Embryonic facial prominence (tissue), 1 donor: ENCODE data around the gene U2AF2.

Experiments
- DNase-seq: peaks from one replicate; pipeline ENCODE4 v3.0.0-alpha.2; 2016; ENCODE audit errors: extremely low spot score

U2AF2 gene

DNA sequence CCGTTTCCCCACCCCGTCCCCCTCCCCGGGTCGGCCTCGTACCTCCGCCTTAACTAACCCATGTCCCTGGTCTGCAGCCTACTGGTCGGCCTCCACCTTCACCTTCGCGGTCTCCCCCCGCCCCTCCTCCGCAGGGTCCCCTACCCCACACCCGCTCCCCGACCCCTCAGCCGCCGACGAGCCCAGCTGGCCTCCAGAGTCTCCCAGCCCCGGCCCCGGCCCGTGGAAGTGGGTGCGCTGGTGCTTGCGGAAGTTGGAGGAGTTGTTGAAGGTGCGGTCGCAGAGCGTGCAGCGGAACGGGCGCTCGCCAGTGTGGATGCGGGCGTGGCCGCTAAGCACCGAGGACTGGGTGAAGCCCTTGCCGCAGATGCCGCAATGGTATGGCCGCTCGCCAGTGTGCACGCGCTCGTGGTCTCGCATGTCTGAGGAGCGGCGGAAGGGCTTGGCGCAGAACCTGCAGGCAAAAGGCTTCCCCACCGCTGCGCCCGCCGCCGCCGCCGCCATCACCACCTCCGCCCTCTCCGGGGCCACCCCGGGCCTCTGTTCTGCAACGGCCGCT lies 33.1 kb upstream of the U2AF2 start:
- DNase-seq = no peak

DNA sequence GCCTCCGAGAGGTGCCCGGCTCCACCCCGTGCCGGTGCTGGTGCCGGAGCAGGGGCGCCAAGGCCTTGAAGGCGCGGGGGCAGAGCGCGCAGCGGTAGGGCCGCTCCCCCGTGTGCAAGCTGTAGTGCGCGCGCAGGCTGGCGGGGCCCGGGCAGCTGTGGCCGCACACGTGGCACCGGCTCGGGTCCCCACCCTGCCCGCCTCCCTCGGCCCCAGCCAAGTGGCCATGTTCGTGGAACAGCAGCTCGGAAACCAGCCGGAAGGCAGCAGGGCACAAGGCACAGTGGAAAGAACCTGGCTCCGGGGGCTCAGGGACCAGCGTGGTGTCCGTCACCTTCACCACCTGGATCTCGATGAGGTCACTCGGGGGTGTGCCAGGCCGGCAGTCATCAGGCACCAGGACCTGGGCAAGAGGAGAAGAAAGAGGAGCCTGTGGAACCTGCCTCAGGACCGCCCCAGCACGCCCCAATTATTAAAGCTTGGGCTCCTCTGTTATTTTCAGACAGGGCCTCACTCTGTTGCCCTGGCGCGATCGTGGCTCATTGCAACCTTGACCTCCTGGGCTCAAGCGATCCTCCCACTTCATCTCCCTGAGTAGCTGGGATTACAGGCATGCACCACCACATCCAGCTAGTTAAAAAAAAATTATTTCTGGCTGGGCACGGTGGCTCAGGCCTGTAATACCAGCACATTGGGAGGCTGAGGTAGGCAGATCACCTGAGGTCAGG lies 32.4 kb upstream of the U2AF2 start:
- DNase-seq = no peak

DNA sequence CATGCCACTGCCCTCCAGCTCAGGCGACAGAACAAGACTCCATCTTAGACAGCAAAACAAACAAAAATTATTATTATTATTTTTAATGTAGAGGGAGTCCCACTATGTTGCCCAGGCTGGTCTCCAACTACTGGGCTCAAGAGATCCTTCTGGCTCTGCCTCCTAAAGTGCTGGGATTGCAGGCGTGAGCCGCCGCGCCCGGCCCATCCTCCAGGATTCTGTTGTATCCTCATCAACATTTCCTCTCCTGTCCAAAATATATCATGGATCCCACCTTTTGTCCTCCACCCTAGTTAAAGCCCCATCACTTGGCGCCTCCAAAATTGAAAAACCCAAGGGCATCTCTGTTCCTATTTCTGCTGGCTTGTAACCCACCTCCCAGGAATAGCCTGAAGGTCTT lies 31.7 kb upstream of the U2AF2 start:
- DNase-seq = no peak

DNA sequence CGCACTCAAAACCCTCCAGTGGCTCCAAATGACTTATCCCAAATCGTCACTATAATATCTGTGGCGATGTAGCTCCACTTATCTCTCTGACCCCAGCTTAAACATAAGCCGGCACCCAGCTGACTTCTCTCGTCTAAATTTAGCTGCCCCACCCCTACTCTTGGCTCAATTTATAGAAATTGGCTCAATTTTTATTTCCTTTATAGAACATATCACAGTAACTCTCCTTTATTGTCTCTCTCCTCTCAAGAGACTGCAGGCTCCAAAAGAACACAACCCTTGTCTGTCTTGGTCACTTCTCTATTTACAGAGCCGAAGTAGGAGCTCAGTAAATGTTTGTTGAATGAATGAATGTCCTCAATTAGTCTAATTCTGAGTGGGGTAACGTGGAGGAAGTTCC lies 31.3 kb upstream of the U2AF2 start:
- no peak for DNase-seq

DNA sequence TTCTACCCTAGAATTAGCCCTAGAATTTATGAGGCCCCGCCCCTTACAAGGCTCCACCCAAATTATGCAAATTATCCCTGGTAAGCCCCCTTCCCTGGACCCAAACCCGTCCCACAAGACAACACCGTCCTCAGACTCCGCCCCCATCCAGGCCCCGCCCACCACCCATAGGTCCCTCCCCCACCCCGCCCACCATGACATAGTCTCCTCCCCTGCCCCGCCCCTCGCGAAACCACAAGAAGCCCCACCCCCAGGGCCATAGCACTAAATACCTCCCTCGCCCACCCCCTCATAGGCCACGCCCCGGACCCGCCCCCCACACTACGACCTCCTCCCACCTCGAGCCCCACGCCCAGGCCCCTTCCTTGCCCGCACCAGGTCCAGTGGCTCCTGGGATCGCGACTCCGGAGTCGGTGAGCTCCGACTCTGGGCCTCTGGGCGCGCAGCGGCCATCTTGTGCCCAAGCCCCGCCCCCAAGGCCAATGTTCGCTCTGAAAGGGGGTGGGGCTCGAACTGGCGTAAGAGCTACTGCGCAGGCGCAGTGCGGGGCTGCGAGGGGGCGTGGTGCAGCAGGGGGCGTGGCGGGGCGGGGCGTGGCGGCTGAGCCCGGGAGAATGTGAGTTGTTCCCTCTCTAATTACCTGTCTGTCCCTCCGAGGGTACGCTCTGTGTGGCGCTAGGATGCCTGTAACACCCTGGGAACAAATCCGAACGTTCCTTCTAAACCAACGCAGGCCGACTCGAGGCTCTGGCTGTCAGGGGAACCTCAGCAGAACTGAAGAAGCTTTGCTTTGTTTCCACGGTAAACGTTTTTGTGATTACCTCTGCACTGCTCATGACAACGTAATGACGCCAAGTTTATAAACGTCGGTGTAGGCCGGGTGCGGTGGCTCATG lies 30.5 kb upstream of the U2AF2 start, which contains the start of gene ZNF784:
ZNF784 (minus strand) TSS at position 458 of the 895 bp plus-strand sequence; CDS start at position 453, 5 bp downstream.
- peak; percentile 91 for DNase-seq

DNA sequence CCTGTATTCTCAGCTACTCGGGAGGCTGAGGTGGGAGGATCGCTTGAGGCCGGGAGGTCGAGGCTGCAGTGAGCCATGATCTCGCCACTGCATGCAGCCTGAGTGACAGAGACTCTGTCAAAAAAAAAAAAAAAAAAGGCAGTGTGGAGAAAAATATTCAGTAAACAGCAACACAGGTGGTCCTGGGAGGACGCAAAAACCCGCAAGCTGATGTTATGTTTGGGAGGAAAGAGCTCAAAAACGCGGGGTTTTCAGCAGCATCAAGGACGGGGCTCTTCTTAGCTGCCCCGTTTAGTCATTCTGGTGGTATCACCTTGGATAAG lies 29.9 kb upstream of the U2AF2 start:
- DNase-seq = no peak

DNA sequence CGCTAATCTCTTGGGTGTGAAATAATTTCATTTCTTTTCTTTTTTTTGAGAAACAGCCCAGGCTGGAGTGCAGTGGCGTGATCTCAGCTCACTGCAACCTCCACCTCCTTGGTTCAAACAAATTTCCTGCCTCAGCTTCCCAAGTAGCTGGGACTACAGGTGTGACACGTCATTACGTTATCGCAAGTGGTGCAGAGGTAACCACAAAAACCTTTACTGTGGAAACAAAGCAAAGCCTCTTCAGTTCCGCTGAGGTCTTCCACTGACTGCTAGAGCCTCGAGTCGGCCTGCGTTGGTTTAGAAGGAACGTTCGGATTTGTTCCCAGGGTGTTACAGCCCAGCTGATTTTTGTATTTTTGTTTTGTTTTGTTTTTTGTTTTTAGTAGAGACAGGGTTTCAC lies 28.5 kb upstream of the U2AF2 start:
- no peak for DNase-seq

DNA sequence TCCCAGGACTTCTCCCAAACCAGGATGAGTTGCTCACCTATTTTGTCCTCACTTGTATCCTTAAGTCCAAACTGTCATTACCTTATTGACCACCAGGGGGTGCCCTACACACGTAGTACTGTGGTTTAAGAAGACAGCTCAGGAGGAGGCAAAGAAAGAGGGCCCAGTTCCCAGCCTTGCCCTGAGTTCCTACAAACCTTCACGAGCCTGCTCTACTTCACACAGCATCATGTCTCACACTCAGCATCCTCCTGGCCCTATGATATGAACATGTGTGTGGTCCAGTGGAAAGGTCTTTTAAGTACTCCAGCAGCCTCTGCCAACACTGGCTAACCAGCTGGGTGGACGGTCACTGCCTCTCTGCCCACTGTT lies 22.4 kb upstream of the U2AF2 start:
- DNase-seq = peak; percentile 51

DNA sequence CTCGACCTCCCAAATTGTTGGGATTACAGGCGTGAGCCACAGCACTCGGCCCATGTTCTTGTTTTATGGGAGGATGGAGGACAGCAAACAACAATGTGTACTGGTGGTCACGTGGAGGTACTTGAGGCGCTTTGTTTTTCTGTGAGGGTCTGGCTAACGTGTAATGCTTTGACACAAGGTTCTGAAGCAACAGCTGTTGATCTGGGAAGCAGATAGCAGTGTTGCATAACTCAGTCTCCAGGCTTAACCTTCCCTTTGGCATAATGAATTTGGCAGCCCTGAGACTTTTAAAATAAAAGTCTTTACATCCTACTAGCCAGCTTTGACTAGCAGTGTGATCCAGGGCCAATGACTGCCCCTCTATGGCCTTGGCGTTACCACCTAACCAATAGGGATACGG lies 21.0 kb upstream of the U2AF2 start:
- no peak for DNase-seq

DNA sequence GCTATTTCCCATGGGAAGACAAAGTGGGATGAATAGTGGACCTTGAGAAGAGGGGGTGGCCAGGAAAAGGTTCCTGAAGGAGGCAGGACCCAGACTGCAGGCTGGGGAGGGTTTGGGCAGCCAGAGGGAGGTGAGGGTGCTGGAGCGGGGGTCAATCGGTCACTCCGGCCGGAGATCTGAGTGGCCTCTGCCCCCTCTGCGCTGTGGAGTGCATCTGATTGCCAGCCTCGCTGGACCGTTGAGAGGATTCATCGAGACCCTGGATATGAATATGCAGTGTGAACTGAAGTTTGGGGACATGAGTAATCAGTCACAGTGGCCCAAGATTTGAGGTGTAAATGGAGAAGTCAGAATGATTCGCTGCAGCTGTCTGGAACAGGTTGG lies 19.5 kb upstream of the U2AF2 start:
- DNase-seq = no peak

DNA sequence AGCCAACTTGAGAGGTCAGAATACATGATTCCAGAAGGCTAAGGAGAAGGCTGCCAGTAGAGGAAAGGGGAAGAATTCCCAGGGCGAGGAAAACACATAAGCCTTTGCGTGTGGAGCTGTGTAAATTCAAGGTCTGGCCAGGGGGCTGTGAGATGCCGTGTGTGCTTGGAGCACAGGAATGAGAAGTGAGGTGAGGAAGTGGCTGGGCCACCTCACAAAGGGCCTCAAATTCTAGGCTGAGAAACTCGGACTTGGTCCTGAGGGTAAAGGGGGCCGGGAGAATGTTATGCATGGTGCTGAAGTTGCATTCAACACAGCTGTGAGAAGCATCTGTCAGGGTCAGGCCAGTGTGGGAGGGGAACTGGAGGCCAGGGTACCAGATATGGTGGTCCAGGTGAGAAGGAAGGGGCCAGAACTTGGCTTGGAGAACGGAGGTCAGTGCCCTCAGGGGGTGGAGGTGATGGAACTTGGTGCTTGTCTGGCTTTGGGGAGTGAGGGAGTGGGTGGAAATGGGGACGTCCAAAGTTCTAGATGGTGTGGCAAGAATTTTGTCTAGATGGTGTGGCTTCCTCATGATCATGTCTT lies 18.9 kb upstream of the U2AF2 start:
- no peak for DNase-seq

DNA sequence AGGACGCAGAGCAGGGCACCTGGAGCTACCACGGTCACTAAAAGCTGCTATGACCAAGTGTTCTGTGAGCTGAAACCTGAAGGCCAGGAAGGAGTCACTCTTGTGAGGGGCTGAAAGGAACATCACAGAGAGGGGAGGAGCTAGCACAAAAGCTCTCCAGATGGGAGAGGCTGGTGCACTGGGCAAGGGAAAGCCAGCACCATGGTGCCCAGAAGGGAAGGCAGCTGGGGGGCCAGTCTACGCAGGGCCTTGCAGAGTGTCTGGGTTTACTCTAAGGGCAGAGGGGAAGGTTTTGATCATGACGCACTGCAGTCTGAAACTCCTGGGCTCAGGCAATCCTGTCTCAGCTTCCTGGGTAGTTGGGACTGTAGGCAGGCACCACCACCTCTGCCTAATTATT lies 18.1 kb upstream of the U2AF2 start:
- DNase-seq = no peak

DNA sequence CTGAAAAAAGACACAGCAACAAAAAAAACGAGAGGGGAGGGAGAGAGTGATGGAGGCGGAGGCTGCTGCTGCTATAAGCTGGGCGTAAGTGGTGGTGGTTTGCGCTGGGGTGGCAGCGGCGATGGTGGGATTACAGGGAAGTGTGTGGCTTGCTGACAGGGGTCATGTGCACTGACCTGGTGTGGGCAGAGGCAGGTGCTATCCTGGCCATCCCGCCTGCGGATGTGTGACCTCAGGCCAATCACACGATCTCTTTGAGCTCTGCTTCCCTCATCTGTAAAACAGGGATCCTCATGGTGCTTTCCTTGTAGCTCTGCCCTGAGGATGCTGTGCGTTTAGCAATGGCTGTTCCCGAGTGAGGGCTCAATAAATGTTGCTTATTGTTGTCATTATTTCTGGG lies 17.3 kb upstream of the U2AF2 start:
- DNase-seq = no peak

DNA sequence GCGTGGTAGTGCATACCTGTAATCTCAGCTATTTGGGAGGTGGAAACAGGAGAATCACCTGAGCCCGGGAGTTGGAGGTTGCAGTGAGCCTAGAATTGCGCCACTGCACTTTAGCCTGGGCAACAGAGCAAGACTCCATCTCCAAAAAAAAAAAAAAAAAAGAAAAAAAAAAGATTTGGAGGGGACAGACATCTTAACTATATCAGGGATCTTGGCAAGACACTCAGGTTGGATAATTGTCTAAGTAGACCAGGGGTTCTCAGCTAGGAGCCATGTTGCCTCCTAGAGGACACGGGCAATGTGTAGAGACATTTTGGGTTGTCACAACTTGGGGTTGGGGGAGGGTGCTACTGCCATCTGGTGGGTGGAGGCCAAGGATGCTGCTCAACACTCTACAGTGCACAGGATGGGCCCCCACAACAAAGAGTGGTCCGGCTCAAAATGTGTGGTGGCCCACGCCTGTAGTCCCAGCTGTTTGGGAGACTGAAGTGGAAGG lies 15.9 kb upstream of the U2AF2 start:
- DNase-seq = no peak

DNA sequence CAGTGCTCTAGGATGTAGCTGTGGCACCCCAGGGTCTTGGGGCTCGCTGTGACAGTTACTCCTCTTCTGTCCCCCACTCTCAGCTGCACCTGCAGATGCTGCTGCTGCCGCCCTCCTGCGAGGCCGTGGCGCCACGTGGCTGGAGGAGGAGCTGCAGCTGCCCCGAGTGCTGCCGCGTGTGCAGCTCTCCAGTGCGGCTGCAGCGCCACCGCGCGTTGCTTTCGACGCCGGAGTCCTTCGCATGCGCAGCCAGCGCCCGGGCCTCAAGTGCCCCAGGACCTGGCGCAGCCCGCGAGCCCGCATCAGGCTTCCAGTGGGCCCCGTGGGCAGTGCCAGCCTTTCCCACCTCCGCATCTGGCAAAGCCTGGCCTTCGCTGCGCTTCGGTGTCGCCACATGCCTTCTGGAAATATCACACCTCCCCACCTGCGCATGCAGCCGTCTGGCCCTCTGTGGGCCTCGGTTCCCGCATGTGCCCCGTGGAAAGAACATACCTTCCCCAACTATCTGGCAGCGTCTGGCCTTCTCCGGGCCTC lies 14.7 kb upstream of the U2AF2 start:
- no peak for DNase-seq

DNA sequence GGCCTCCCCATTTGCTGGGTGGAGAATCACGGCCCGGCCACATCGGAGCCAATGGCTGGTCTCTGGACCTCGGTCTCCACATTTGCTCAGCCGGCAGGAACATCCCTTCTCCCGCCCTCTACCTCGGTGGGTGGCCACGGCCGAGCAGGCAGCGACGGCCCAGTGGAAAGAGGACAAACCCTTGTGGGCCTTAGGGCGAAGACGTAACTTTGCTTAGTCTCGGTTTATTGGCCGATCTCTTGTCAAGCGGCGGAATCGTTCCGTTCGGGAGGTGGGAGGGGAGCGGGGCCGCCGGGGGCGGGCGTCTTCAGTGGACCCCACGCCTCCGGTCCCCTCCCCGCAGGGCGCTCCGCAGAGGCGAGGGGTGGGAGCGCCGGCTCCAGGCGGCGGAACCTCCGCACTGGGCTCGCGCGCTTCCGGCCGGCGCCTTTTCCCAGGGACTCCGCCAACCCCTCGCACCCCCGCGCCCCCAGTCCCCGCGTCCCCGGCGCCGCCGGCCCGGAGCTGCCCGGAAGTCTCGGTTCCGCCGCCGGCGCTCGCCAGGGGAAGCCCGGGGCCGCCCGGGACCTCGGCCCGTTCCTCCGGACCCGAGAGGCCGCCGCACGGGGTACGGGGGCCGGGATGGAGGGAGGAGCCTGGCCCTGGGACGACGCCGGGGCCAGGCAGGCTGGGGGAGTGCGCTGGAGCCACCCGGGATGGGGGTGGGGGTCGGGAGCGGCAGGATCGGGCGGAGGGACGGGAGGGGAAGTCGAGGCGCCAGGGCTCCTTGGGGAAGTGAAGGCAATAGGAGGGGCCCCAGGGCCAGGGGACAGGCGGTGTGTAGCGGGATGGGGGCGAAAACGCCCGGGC lies 14.0 kb upstream of the U2AF2 start, which contains the start of gene ZNF580:
ZNF580 (plus strand) TSS at position 426 of the 849 bp plus-strand sequence. CDS start 1,507 bp downstream, outside the sequence.
- DNase-seq = no peak

DNA sequence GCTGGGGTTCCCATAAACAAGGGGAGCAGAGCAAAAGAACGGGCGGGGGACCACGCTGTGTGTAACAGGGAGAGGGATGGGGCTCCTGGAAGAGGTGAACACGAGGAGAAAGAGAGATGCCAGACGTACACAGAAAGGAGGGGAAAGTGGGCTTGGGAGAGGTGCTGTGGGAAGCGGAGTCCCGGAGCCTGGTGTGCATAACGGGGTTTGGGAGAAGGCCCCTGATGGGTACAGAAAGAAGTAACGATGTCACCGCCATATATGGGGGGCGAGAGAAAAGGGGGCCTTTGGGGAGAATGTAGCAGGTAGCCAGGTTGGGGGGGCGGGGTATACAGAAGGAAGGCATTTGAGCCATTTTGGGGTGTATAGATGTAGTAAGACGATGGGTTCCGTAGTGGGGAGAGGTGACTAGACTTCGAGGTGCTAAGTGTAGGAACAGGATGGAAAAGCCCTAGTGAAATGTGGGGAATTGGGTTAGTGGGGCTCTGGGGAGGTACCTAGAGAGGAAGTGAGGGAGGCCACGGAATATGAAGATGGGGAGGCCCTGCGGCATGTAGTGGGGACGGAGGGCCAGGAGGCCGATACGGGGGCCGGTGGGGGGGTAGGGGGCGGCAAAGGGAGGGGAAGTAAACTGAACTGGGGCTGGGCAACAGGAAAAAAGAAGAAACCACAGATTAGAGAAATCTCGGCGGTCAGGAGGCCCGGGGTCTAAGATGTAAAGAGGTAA lies 13.2 kb upstream of the U2AF2 start:
- DNase-seq = no peak

DNA sequence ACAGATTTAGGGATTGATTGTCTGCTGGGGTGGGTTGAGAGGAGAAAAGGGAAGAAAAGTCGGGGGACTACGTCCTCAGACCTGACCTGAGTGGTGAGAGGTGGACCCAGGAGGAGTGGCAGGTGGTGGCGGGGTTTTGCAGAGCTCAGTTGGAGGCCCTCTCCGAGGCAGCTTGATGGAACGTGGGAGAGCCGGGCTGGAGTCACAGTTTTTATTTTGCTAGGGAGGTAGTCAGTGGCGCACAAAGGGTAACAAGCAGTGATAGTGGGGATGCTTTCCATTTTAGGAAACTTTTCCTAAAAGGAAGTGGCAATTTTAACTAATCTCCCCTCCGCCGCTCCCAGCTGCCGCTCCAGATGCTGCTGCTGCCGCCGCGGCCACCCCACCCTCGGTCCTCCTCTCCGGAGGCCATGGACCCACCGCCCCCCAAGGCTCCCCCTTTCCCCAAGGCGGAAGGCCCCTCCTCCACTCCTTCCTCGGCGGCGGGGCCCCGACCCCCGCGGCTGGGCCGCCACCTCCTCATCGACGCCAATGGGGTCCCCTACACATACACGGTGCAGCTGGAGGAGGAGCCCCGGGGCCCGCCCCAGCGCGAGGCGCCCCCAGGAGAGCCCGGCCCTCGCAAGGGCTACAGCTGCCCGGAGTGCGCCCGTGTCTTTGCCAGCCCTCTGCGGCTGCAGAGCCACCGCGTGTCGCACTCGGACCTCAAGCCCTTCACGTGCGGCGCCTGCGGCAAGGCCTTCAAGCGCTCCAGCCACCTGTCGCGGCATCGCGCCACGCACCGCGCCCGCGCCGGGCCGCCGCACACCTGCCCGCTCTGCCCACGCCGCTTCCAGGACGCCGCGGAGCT lies 12.5 kb upstream of the U2AF2 start:
- DNase-seq = no peak
